GM15510 (cell line): ENCODE data around the gene TRIM50.

Experiments used
- POLR2A ChIP-seq: IDR thresholded peaks from 3 replicates; pipeline ENCODE4 v1.6.1; 2011; ENCODE audit warnings: borderline replicate concordance; ENCODE audit not compliant: insufficient read length; ENCODE audit errors: extremely low read depth

TRIM50 gene

DNA sequence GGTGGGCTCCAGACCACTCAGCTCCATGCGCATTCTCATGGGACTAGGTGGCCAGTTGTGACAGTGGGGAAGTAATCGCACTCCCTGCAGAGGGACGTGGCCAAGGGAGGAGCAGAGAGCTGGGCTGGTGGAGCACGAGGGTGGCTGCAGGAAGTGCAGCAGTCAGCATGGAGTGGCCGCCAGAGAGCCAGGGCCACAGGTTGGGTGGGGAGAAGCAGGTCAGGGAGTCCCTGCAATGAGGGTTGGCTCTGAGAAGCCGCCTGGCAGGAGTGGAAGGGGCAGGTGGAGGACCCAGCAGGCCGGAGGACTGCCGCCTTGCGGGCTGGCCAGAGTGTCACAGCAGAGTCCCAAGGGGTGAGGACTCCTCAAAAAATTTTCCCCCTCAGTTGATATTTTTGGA, 26.3 kb upstream of the TRIM50 start:
- TF ChIP-seq POLR2A, result no peak

DNA sequence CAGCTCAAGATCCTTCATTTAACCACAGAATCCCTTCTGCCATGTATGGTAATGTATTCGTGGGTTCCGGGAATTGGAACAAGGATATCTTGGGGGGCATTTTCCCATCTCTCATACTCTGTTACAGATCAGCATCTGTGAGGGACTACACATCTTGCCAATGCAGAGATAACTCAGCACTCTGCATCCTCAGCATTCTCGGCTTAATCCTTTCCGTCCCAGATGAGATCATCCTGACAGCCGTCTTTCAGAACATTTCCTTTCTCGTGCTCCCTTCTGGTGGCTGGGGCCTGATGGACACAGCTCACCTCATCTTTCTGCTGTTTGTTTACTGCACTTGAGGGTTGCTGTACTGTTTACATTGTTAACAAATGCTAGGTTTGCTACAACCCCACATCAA, 25.4 kb upstream of the TRIM50 start:
- no peak for TF ChIP-seq POLR2A

DNA sequence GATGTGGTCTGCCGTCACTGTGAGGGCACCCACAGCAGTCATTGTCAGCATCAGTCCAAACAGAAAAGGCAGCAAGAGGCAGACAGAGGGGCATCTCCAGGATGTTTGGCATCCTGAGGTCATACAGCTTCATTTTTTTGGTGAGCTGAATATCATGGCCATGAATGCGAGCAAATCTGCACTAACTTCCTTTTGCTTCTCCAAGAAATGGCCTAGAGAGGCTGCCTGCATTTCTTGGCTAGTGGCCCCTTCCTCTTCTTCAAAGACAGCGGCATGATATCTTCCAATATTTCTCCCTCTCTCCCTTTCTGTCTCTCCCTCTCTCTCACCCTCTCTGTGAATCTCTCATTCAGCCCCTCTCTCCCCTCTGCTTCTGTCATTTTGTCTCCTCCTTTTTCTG, 24.9 kb upstream of the TRIM50 start:
- TF ChIP-seq POLR2A, result no peak

DNA sequence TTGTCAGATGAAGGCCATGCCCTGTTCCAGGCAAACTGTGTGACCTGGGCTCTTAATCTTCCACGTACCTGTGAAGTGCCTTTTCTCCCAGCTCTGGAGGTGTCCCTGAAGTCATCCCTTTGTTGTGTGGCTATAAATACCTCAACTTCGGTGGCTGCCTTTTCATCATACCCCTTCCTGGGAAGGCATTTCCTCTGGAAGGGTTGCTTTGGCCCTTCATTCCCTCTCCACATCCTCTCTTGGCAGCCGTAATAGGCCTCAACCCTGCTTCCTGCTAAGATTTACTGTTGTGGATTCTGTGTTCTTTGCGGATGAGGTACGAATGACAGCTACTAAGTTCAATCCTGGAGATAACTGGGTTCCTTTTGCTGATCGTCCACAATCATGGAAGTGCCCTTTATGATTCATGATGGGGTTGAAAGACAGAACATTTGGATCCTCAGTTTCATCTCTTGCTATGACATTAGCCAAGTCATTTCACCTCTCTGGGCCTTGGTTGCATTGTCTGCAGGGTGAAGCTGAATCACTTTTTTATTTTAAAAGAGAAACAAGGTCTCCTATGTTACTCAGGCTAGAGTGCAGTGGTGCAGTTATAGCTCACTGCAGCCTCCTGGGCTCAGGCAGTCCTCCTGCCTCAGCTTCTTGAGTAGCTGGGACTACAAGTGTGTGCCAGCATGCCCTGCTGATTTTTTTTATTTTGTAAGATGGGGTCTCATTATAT, 23.7 kb upstream of the TRIM50 start:
- TF ChIP-seq POLR2A, result no peak

DNA sequence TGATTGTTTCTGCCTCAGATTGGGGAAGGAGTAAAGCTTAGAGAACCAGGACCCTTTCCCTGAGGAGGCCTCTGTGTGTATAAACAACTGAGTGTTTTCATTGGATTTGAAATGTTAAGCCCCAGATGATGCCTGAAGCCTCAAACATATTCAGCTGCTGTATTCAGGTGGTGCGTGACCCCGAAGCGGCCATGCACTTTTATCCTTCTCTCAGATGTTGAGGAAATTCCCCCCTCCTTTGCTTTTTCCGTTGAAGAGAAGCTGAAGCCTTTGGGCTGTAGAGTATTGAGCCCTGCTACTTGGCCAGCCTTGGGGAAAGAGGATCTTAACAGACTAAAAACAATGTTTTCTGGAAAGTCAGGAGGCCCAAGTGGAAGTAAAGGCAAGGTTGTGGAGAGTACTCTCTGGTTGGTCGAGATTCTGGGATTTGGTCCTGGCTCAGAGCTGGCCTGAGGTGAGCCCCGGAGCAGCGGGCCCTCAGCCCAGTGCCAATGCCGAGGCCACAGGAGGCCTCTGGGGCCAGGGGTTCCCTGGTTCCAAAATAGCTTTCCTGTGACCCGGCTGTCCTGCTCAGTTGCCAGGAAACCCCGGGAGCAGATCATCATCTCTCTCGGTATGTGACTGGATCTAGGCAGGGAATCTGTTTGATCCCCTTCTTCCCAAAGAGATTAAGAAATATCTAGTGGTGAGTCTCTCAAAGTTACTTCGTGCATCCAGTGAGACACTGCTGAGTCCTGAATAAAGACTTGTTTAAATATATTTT, 22.6 kb upstream of the TRIM50 start:
- no peak for TF ChIP-seq POLR2A

DNA sequence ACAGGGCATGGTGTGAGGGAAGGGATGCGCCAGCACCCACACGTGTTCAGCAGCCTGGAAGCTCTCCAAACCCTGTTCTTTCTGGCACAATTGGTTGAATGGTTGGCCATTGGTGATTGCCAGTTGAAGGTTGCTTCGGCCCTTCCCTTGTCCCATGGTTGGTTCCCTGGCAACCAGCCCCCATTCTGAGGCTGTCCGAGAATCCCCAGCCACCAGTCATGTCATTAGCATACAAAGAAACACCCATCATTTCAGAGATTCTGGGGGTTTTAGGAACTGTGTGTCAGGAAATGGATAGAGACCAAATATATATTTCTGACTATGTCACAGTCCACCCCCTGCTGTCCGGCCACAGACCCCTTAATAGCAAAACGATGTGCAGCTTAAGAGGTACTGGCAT, 21.9 kb upstream of the TRIM50 start:
- no peak for TF ChIP-seq POLR2A

DNA sequence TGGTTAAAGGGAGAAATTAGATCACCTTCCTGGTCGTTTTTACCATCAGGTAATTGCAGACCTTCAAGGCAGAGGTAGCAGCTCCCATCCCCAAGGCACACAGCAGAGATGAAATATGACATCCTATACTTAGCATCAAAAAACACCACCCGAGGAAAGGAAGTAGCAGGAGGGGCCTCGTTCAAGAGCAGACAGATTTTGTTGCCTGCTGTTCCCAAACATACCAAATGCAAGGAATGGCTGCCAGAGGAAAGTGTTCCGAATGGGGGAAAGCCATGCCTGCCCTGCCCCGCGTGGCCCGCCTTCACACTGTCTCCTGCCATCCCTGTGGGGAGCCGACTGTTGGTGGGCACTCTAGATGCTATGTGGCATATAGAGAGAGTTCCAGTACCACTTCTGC, 18.1 kb upstream of the TRIM50 start:
- no peak for TF ChIP-seq POLR2A

DNA sequence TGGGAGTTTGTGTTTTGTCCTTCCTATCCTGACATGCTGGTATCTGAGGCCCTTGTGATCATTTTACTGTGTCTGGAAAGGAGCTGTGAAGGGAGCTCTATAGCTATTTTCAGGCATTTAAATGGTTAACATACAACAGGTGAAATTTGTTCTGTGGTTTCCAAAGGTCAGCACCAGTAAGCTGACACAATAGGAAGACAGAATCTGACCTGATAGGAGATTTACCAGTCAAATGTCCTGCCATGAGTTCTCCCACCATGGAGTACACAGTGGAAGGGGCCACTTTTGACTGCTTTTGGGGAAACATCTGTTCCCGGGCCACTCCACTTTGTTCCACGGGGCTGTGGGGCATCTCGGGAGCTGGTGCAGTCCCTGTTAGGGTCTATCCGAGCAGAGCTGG, 17.7 kb upstream of the TRIM50 start:
- no peak for TF ChIP-seq POLR2A

DNA sequence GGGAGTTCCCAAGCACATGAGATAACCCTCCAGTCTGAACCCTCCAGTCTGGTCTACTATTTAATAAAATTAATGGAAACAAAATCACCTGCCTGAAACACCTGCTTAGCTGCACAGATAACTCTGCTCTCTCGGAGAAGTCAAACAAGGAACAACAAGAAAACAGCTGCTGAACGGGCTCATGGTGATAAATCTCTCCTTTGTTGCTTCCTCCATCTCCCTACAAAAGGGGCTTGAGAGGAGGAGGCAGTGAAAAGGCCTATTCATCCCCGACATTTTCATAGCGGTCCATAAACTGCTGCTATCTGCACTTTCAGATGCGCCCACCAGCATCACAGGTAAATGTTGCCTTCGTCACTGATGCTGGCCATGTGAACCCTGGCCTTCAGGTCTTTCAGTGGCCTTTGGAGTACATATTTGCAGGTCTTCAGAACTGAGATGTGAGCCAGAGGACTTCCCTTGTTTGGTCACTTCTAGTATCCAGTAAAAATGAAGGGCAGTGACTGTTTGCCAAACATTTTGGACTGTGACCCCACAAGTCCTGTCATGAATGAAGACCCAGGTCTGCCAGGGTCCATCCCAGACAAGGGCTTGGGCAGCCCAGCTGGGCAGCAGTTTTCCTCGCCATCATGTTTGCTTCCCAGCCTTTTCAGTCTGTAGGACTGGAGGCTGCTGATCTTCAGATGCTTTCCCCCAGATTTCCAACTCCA, 15.9 kb upstream of the TRIM50 start:
- no peak for TF ChIP-seq POLR2A

DNA sequence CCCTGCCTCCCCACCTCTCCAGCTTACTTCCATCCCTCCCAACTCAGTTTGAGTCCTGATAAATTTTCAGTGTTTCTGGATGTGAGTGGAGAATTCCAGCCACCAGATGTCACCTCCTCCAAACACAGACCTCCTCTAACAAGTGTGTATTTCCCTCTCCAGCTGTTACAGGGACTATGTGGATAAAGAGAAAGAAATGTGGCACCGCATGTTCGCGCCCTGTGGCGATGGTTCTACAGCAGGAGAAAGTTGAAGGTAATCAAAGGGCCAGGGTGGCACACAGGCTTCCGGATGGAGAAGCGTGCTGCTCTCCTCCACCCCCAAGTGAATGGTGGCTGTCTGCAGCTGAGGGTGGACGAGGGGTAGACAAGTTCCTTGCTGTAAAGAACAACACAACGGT, 14.8 kb upstream of the TRIM50 start:
- no peak for TF ChIP-seq POLR2A

DNA sequence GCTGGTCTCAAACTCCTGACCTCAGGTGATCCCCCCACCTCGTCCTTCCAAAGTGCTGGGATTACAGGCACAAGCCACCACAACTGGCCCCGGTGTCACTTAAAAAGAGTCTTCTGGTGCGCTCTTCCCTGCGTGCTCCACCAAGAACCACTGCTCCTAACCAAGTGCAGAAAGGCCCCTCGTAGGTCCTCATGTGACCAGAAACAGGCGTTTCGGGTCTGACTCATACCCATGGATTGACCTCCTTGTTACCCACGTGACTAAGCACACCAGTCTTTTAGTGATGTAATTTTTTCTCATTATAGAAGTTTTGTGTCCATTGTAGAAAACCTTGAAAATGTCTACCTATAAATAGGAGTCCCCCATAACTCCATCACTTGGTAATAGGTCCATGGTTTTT, 14.0 kb upstream of the TRIM50 start:
- TF ChIP-seq POLR2A, result no peak

DNA sequence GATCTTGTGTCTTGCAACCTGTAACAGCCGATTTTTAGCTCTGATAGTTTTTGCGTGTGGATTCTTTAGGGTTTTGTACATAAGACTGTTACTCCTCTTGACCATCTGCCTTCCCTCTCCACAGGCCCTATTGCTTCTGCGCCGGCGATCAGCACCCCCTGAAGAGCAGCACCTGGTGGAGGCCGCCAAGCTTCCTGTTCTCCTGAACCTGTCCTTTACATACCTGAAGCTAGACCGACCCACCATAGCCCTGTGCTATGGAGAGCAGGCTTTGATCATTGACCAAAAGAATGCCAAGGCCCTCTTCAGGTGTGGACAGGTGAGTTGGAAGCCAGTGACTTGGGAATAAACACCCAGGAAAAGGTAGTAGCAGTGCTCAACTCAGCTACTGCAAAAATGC, 12.6 kb upstream of the TRIM50 start:
- no peak for TF ChIP-seq POLR2A

DNA sequence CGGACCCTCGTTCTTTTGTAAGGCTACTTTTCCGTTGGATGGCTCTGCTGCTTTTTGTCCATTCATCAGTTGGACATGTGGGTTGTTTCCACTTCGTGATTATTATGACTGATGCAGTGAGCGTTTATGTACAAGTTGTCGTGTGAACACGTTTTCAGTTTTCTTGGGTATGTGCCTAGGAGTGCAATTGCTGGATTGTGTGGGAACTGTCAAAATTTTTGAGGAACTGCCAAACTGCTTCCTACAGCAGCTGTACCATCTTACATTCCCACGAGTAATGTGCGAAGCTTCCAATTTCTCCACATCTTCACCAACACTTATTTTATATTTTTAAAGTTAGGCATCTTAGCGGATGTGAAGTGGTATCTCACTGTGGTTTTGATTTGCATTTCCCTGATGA, 10.4 kb upstream of the TRIM50 start:
- no peak for TF ChIP-seq POLR2A

DNA sequence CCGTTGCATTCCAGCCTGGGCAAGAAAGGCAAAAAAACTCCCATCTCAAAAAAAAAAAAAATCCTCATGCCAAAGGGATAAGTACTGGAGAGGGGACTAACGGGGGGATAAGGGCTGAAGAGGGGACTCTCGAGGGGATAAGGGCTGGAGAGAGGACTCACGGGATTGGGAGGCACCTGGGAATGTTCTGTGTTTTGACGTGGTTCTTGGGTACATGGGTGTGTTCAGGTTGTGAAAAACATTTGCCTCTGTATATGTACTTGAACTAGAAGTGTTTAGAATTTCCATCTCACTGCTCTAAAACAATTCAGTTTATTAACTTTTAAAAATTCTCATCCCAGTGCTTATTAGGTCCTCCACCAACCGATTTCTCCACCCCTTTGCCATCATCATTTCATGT, 4.6 kb upstream of the TRIM50 start:
- no peak for TF ChIP-seq POLR2A

DNA sequence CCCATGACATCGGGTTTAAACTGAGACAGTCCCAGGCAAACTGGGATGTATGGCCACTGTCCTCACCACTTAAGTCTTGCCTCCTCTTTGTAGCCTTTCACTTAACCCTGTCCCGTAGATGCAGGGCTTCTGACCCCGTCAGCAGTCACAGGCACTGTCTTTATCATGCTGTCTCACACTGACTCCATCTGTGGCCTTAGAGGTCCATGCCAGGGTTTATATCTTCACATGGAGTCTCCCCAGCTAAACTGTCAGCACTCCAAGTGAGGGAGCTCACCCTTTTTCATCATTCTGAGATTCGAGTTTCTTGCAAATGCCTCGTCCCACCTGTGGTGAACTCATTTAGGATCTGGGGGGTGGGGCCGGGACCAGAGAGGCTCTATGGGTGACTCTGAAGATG, 2.9 kb upstream of the TRIM50 start:
- TF ChIP-seq POLR2A, result no peak
